PC-3 (cell line): ENCODE data around the gene TAF5L.

Source experiments
- EZH2 ChIP-seq: fragments of 300-600 bp; sonication (generic); IDR thresholded peaks from one replicate; pipeline ENCODE4 v1.6.1; 2017; ENCODE audit warnings: antibody characterized with exemption, mild to moderate bottlenecking, low read length; ENCODE audit not compliant: unreplicated experiment
- EZH2phosphoT487 ChIP-seq: fragments of 300-600 bp; sonication (generic); IDR thresholded peaks from 2 replicates; pipeline ENCODE4 v1.6.1; 2018; ENCODE audit warnings: mild to moderate bottlenecking, antibody characterized with exemption, low read length, borderline replicate concordance
- TF ChIP-seq, protein P1 (sequence below): fragments of 300-600 bp; sonication (generic); conservative IDR thresholded peaks from 2 replicates; pipeline ENCODE4 v1.5.1; 2017; ENCODE audit warnings: antibody characterized with exemption, low read depth, mild to moderate bottlenecking, low read length

DNA sequence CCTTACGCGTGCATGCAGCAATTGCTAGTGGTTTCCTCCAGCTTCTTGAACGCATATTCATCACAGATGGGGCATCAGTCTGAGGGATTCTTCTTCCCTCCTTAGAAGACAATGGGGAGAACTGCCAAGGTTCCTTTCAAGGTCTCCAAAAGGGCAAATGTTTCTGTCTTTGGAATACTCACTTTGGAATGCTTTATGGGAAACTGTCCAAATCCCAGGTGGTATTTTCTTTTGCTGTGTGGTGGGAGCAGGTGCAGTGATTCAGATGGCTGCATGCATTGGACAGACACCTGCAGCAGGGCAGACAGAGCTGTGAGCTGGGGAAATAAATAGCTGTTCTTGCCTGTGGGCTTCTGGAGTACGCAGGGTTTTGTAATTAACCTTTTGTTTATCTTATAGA is 40.7 kb upstream of the TAF5L start:
- TF ChIP-seq, protein P1, sequence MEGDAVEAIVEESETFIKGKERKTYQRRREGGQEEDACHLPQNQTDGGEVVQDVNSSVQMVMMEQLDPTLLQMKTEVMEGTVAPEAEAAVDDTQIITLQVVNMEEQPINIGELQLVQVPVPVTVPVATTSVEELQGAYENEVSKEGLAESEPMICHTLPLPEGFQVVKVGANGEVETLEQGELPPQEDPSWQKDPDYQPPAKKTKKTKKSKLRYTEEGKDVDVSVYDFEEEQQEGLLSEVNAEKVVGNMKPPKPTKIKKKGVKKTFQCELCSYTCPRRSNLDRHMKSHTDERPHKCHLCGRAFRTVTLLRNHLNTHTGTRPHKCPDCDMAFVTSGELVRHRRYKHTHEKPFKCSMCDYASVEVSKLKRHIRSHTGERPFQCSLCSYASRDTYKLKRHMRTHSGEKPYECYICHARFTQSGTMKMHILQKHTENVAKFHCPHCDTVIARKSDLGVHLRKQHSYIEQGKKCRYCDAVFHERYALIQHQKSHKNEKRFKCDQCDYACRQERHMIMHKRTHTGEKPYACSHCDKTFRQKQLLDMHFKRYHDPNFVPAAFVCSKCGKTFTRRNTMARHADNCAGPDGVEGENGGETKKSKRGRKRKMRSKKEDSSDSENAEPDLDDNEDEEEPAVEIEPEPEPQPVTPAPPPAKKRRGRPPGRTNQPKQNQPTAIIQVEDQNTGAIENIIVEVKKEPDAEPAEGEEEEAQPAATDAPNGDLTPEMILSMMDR = no peak
- TF ChIP-seq EZH2 = no peak
- no peak for TF ChIP-seq EZH2phosphoT487
